Right renal pelvis (tissue), 4 donors: ENCODE data around the gene ACTA1. TPM values are rescaled to one million over a fixed set of nuclear protein-coding genes. Genes with fewer than 3 reads are reported as not detected.
"Not testable (repeated sequence)": the region's sequence is repeated elsewhere in the genome, so short reads cannot be mapped to it uniquely, and the experiment has no call there.

Experiments used
- DNase-seq, 4 donors: peaks; one replicate each; pipeline ENCODE4 v3.0.0-alpha.2; 2013; ENCODE audit warnings: low read depth in 4 of 4, low spot score in 3 of 4, missing footprints in 1 of 4
- polyA plus RNA-seq, 4 donors: library from polyadenylated mRNA; unstranded; fragments of 120-200 nt; gene quantifications; one replicate each; pipeline ENCODE4 v1.2.1, GENCODE V29; 2013; ENCODE audit not compliant: insufficient read length in 4 of 4

Gene ACTA1
- 1 to 10 TPM in 2 of 4 donors, under 1 TPM in 2; 0.77 to 1.5 (median 1.1) TPM for polyA plus RNA-seq

GRCh38 chr1:229434005-229434640 lies at the start of gene ACTA1:
ACTA1 (minus strand) TSS chr1:229434094; CDS start chr1:229433115, 979 bp downstream.
- DNase-seq = no peak

GRCh38 chr1:229482511-229482910 lies 48.6 kb upstream of the ACTA1 start:
- no peak for DNase-seq

GRCh38 chr1:229480495-229480894 lies 46.6 kb upstream of the ACTA1 start:
- DNase-seq = no peak

GRCh38 chr1:229479660-229480399 lies 45.9 kb upstream of the ACTA1 start:
- DNase-seq = no peak

GRCh38 chr1:229478852-229479251 lies 45.0 kb upstream of the ACTA1 start:
- DNase-seq = no peak

- not testable (repeated sequence) for DNase-seq
Measured at GRCh38 chr1:229475859-229476258, 42.0 kb upstream of the ACTA1 start.

- no peak for DNase-seq
Measured at GRCh38 chr1:229474509-229474908, 40.6 kb upstream of the ACTA1 start.

- no peak for DNase-seq
Measured at GRCh38 chr1:229471175-229471574, 37.3 kb upstream of the ACTA1 start.

GRCh38 chr1:229470406-229471043 lies 36.6 kb upstream of the ACTA1 start:
- DNase-seq = no peak

- DNase-seq = no peak
Measured at GRCh38 chr1:229466887-229467286, 33.0 kb upstream of the ACTA1 start.

- no peak for DNase-seq
Measured at GRCh38 chr1:229464672-229465071, 30.8 kb upstream of the ACTA1 start.

GRCh38 chr1:229461032-229461668 lies 27.3 kb upstream of the ACTA1 start:
- DNase-seq = no peak

GRCh38 chr1:229459815-229460214 lies 25.9 kb upstream of the ACTA1 start:
- DNase-seq = no peak

- no peak for DNase-seq
Measured at GRCh38 chr1:229457436-229457835, 23.5 kb upstream of the ACTA1 start.

GRCh38 chr1:229456016-229456415 lies 22.1 kb upstream of the ACTA1 start:
- no peak for DNase-seq

GRCh38 chr1:229454056-229454455 lies 20.2 kb upstream of the ACTA1 start:
- no peak for DNase-seq

- peak in 1 of 4 donors; percentile 8 for DNase-seq
Measured at GRCh38 chr1:229452956-229453801, 19.3 kb upstream of the ACTA1 start.

- DNase-seq = no peak
Measured at GRCh38 chr1:229448845-229449244, 15.0 kb upstream of the ACTA1 start.

GRCh38 chr1:229448354-229448753 lies 14.5 kb upstream of the ACTA1 start:
- no peak for DNase-seq

GRCh38 chr1:229447809-229448252 lies 13.9 kb upstream of the ACTA1 start:
- no peak for DNase-seq
